Upper lobe of right lung (tissue), 1 donor: ENCODE measurements around the gene UCMA. TPM values are rescaled to one million over a fixed set of nuclear protein-coding genes. Genes with fewer than 3 reads are reported as not detected.
"Not testable (repeated sequence)": the region's sequence is repeated elsewhere in the genome, so short reads cannot be mapped to it uniquely, and the experiment has no call there.

ENCODE experiments used
- ATAC-seq: fragments of 200-7000 bp; cut with Tn5 transposase; one replicate; pipeline ENCODE4 v1.9.1; 2020; ENCODE audit warnings: mild to moderate bottlenecking, moderate library complexity
- DNase-seq: peaks from one replicate; pipeline ENCODE4 v3.0.0-alpha.2; 2020
- H3K27ac ChIP-seq: fragments of 200-600 bp; one replicate; pipeline ENCODE4 v1.8.0; 2022
- H3K27me3 ChIP-seq: fragments of 200-600 bp; one replicate; pipeline ENCODE4 v1.8.0; 2022; ENCODE audit warnings: mild to moderate bottlenecking
- H3K36me3 ChIP-seq: fragments of 200-600 bp; one replicate; pipeline ENCODE4 v1.8.0; 2022
- H3K4me1 ChIP-seq: fragments of 200-600 bp; one replicate; pipeline ENCODE4 v1.8.0; 2022
- H3K4me3 ChIP-seq: fragments of 200-600 bp; one replicate; pipeline ENCODE4 v1.8.0; 2022; ENCODE audit warnings: mild to moderate bottlenecking
- H3K9me3 ChIP-seq: fragments of 200-600 bp; one replicate; pipeline ENCODE4 v1.8.0; 2022
- intact Hi-C: fragments of 100-400 bp; cut with DNase I; formaldehyde crosslinking; loops from one replicate; pipeline ENCODE4 v1.11.0; 2022
- total RNA-seq: library from RNA; stranded (reverse); fragmentation: NEBNext Ultra II Directional; extraction: Animal tissue kit (Norgen Biotek cat#: 25700); gene quantifications from one replicate; pipeline ENCODE4 v1.2.1, GENCODE V29; 2021
- TF ChIP-seq, protein P1 (sequence below): fragments of 200-600 bp; IDR thresholded peaks from one replicate; pipeline ENCODE4 v1.8.0; 2022; ENCODE audit warnings: antibody characterized with exemption
- donor health status: DM: no; HTN: yes; CAD: no; lungs with severe emphysema.

UCMA gene
- total RNA-seq, 1 donor from 2014 or later: not detected

DNA sequence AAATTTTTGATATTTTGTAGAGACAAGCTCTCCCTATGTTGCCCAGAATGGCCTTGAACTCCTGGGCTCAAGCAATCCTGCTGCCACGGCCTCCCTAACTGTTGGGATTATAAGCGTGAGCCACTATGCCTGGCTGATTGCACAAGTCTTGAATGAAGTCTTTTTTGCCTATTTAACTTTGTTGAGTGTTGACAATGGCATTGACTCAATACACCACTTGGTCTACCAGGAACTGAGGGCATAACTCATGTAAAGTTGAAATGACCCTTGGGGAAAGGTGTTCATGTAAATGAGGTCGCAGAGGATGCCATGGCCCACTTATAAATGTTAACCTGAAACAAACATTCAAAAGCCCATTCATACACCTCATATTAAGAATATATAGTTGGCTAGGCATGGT is 7.4 kb upstream of the UCMA start:
- peak; percentile 88 for ATAC-seq

DNA sequence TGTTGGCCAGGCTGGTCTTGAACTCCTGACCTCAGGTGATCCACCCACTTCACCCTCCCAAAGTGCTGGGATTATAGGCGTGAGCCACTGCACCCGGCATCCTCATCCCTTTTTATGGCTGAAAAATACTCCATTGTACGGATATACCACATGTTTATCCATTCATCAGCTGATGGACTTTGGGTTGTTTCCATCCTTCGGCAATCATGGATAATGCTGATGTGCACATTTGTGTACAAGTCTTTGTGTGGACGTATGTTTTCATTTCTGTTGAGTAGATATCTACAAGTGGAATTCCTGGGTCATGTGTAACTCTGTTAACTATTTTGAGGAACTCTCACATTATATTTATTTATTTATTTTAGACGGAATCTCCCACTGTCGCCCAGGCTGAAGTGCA is 5.7 kb upstream of the UCMA start:
- H3K4me1 ChIP-seq: no peaks in the 10 kb centered on the region
- intact Hi-C loops: no loop called here
- TF ChIP-seq, protein P1, sequence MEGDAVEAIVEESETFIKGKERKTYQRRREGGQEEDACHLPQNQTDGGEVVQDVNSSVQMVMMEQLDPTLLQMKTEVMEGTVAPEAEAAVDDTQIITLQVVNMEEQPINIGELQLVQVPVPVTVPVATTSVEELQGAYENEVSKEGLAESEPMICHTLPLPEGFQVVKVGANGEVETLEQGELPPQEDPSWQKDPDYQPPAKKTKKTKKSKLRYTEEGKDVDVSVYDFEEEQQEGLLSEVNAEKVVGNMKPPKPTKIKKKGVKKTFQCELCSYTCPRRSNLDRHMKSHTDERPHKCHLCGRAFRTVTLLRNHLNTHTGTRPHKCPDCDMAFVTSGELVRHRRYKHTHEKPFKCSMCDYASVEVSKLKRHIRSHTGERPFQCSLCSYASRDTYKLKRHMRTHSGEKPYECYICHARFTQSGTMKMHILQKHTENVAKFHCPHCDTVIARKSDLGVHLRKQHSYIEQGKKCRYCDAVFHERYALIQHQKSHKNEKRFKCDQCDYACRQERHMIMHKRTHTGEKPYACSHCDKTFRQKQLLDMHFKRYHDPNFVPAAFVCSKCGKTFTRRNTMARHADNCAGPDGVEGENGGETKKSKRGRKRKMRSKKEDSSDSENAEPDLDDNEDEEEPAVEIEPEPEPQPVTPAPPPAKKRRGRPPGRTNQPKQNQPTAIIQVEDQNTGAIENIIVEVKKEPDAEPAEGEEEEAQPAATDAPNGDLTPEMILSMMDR: no peak
- H3K36me3 ChIP-seq: no peaks in the 10 kb centered on the region
- ATAC-seq (no peak), DNase-seq (no peak)
- no peak overlapping the region for H3K4me3 ChIP-seq
- no peaks in the 10 kb centered on the region for H3K27me3 ChIP-seq
- H3K9me3 ChIP-seq: no peaks in the 10 kb centered on the region
- H3K27ac ChIP-seq: no peak overlapping the region

More for the DNA sequence above, 7.4 kb upstream of the UCMA start:
- H3K36me3 ChIP-seq: no peaks in the 10 kb centered on the region
- no peaks in the 10 kb centered on the region for H3K9me3 ChIP-seq
- no peaks in the 10 kb centered on the region for H3K27me3 ChIP-seq
- no peak overlapping the region for H3K4me3 ChIP-seq
- H3K4me1 ChIP-seq: no peaks in the 10 kb centered on the region
- H3K27ac ChIP-seq: no peak overlapping the region
- TF ChIP-seq, protein P1: no peak
- intact Hi-C loops: no loop called here
- DNase-seq: no peak

DNA sequence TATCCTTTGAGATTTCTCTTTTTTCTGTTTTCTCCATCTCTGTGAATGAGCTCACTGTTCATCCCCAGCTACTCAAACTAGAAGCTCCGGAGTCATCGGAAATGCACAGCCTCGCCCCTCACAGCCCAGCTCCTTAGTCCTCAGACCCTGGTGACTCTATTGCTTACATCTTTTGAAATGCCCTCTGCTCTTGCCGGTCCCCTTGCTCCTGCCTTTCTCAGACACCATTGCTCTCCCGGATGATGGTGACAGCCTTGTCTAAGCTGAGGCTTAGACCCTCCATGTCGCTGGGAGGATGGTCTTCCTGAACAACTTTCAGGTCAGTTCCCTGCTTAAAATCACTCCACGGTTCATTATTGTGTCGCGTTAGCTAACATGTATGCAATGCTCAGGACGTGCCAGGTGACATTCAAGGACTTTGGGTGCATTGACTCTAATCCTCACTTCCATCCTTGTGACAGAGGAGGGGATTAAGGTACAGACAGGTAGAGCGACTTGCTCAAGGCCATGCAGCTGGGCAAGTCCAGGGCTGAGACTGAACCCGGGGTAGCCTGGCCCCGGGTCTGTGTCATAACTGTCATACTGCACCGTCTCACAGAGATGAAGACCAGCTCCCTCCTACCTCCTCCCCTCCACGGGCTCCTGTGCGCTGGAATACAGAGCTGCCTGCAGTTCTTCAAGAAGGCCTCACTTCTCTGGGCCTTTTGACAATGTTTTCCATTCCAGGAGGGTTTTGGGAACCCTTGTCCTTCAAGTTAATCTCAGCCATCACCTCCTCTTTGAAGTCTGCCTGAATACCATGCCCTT is 4.3 kb upstream of the UCMA start:
- TF ChIP-seq, protein P1: no peak
- no peak for ATAC-seq
- no peaks in the 10 kb centered on the region for H3K36me3 ChIP-seq
- H3K4me1 ChIP-seq: no peaks in the 10 kb centered on the region
- H3K4me3 ChIP-seq: no peak overlapping the region
- H3K27me3 ChIP-seq: peaks cover 4% of the 10 kb centered on the region
- DNase-seq: peak; percentile 29
- no peaks in the 10 kb centered on the region for H3K9me3 ChIP-seq
- H3K27ac ChIP-seq: no peak overlapping the region
- intact Hi-C loops: no loop called here

DNA sequence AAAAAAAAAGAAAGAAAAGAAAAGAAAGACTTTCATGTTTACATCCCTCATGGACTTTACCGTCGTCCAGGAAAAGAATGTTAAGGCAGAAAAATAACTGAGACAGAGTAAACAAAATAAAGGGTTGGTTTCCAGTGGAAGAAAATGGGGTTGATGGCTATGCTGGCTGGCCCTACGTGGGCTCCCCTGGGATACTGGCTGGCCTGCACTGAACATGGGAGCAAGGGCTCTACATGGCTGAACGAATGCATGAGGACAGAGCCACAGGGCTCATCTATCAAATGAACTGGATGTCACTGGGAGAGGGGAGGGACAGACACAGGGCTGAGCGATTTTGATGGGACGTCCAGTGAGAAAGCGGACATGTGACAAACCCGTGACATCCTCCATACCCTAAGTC is 2.5 kb upstream of the UCMA start:
- Histone ChIP-seq H3K27ac (no peak overlapping the region), H3K36me3 (no peaks in the 10 kb centered on the region), H3K9me3 (no peaks in the 10 kb centered on the region), H3K27me3 (peaks cover 4% of the 10 kb centered on the region), H3K4me3 (no peak overlapping the region), H3K4me1 (no peaks in the 10 kb centered on the region)
- intact Hi-C loops: no loop called here
- peak; percentile 9 for DNase-seq
- no peak for ATAC-seq
- TF ChIP-seq, protein P1: no peak

DNA sequence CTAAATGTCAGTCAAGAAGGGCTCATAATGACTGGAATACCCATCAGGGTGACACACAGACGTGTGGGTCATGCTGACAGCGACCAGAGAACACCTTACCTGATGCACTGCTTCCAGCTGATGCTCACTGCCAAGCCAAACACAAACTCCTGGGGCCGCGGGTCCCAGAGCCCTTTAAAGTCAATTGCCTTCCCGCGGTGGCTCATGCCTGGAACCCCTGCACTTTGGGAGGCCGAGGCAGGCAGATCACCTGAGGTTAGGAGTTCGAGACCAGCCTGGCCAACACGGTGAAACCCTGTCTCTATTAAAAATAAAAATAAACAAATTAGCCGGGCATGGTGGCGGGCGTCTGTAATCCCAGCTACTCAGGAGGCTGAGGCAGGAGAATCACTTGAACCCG is 562 bp upstream of the UCMA start:
- H3K4me3 ChIP-seq, H3K27me3 ChIP-seq, H3K9me3 ChIP-seq, H3K27ac ChIP-seq, H3K36me3 ChIP-seq, intact Hi-C loops, ATAC-seq, H3K4me1 ChIP-seq: not testable (repeated sequence)
- DNase-seq: peak; percentile 29

DNA sequence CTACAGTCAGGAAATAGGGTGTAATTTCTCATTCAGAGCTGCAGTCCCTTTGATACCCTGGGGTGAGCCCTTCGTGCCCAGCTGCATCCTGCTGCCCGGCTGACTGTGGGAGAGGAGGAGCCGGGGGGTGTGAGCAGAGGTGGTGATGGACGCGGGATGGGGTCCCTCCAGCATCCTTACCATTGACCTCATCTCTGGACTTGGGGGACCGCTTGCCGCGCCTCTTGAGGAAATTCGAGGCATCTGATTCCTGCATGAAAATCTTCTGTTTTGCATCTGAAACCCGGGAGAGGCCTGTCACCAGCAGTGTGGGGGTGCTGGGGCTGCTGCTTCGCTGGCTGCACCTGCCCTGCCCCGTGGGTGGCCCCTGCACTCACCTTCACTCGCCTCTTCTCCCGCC is 816 bp downstream of the UCMA start:
- no peaks in the 10 kb centered on the region for H3K9me3 ChIP-seq
- ATAC-seq (no peak), DNase-seq (peak; percentile 48)
- H3K4me1 ChIP-seq: no peaks in the 10 kb centered on the region
- no peak overlapping the region for H3K4me3 ChIP-seq
- intact Hi-C loops: no loop called here
- H3K36me3 ChIP-seq: no peaks in the 10 kb centered on the region
- no peak overlapping the region for H3K27ac ChIP-seq
- peaks cover 4% of the 10 kb centered on the region for H3K27me3 ChIP-seq
- TF ChIP-seq, protein P1: no peak
